Forelimb muscle (tissue), 1 donor: ENCODE measurements around the gene WNK2. TPM values are rescaled to one million over a fixed set of nuclear protein-coding genes. Genes with fewer than 3 reads are reported as not detected.
A peak's percentile ranks its signal among the peaks of the same experiment; 100 is the strongest.

ENCODE experiments used
- DNase-seq: peaks from one replicate; pipeline ENCODE4 v3.0.0-alpha.2; 2013; ENCODE audit warnings: low read depth
- polyA plus RNA-seq: library from polyadenylated mRNA; unstranded; fragments of 120-200 nt; gene quantifications from one replicate; pipeline ENCODE4 v1.2.1, GENCODE V29; 2013; ENCODE audit not compliant: insufficient read length

Gene WNK2
- polyA plus RNA-seq, 1 donor, result 16.4 TPM

DNA sequence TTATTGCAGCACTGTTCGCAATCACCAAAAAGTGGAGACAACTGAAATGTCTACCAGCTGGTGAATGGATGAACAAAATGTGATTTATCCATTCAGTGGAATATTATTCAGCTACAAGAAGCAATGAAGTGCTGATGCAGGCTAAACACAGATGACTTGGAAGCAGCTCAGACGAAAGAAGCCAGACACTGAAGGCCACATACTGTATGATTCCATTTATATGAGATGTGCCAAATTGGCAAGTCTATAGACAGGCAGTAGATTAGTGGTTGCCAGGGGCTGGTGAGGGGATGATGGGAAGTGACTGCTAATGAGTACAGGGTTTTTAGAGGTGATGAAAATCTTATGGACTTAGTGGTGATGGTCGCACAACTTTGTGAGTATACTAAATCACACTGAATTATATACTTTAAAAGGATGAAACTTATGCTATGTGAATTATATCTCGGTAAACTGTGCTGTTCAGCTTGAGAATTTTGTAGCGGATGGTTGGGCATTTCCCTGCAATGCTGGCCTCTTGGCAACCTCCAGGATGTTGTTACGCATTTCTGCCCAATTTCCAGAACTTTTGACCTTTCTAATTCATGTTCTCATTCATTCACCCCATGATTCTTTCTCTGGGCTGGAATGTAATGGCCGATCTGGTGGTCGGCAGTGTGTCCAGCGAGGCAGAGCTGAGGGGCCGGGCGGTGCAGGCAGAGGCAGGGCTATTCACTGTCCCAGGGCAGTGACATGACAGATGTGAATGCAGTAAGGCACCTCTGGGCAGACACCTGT is 22.0 kb upstream of the WNK2 start:
- DNase-seq, result peak; percentile 57

DNA sequence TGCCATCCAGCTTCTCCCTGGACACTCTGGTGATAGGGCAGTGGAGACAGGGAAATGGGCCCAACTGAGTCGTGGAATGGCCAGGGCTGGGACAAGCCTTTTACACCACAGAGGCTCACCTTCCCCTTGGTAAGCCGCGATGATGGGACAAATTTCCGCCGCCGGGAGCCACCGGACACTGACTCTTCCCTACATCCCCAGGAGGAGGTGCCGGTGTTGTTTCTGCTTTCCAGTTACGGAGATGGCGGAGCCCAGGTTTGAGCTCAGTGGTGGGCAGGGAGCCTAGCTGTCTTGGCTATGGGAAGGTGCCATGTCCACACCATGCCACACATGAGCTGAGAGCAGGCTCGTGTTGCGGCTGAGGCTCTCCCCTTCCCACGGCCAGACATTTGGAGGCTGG is 19.9 kb upstream of the WNK2 start:
- DNase-seq, result no peak

DNA sequence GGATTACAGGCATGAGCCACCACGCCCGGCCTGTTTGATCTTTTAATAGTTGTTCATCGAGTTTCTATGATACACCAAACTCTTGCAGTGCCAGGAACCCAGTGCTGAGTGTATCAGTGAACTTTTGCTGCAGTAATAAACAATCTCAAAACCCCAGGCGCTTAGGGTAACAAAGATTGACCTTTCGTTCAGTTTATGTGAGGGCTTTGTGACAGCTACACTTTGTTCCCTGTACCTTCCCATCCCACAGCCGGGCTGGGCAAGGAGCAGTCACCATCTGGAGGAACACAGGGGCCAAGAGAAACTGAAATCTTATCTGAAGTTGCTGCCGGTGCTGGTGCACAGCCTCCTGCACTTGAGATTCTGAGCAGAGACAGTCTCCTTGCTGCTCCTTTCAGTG is 17.2 kb upstream of the WNK2 start:
- no peak for DNase-seq

DNA sequence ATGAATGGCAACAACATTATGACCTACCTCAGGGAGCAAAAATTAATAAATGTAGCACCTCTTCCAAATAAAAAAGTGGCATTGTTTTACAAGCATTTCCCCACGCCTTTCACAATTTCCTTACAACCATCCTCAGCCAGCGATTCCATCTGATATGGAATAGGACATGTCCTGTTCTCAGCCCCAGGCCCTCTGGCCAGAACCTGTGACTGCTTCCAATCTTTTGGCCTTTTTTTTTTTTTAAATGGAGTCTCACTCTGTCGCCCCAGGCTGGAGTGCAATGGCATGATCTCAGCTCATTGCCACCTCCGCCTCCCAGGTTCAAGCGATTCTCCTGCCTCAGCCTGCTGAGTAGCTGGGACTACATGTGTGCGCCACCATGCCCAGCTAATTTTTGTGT is 16.8 kb upstream of the WNK2 start:
- no peak for DNase-seq

DNA sequence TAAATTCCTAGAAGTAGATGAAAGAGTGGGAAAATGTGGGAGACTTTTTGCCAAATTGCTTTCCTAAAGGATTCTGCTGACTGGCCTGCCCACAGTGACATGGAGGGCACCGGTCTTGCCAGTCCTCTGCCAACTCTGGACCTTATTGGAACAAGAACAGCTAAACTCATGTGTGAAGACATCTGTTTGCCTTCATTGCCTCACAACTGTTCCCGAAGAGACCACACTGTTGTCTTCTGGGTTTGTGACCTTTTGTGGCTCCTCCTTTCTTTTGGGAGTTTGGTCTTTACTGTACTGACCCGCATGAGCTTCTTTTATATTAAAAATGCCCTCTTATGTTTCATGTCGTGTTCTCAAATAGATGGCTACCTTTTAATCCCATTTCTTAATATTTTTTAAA is 16.1 kb upstream of the WNK2 start:
- no peak for DNase-seq

DNA sequence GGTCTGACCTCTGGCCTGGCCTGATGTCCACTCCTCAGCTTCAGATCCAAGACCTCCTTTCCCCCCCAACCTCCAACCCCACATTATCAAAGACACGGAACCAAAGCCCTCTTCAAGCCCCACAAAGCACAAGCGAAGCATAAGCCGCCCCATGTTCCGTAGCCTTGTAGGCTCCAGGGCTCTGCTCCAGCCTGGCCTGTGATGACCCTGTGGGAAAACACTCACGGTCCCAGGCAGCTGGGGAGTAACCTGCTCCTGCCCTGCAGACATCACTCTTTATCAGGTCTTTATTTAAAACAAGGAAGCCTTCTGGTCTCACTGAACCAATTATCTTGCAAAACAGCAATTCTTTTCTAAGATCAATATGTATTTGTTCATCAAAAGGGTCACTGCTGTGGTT is 15.4 kb upstream of the WNK2 start:
- no peak for DNase-seq

DNA sequence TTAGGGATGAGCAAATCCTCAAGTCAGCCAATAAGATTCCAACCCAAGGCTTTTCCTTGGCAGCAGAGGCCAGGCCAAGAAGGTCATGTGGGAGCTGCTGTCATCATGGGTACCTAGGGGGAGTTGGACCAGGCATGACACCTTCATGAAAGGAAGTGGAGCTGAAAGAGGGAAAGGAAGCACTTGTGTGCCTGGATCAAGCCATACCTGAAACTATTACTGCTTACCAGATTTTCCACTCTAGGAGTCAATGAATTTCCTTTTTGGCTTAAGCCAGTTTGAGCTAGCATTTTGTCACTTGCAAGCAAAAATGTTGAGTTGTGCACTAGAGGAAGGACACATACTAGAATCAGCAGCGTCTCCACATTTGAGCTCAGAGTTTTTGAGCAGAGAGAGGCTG is 14.5 kb upstream of the WNK2 start:
- no peak for DNase-seq

DNA sequence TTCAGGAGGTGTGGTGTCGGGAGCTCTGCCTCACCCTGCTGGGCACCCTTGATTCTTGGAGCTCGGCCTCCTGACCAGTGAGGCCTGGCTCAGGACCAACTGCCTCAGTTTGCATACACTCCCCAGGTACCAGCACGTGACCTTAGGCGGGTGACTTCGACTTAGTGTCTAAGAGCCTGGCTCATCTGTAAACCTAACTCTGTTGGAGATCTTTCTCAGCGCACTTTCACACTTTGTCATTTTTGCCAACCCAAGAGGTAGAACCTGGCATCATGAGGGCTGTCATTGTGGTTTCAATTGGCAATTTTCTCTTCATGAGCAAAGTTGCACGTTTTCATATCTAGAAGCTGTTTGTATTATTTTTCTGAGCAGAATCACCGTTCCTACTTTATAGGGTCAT is 13.4 kb upstream of the WNK2 start:
- no peak for DNase-seq

DNA sequence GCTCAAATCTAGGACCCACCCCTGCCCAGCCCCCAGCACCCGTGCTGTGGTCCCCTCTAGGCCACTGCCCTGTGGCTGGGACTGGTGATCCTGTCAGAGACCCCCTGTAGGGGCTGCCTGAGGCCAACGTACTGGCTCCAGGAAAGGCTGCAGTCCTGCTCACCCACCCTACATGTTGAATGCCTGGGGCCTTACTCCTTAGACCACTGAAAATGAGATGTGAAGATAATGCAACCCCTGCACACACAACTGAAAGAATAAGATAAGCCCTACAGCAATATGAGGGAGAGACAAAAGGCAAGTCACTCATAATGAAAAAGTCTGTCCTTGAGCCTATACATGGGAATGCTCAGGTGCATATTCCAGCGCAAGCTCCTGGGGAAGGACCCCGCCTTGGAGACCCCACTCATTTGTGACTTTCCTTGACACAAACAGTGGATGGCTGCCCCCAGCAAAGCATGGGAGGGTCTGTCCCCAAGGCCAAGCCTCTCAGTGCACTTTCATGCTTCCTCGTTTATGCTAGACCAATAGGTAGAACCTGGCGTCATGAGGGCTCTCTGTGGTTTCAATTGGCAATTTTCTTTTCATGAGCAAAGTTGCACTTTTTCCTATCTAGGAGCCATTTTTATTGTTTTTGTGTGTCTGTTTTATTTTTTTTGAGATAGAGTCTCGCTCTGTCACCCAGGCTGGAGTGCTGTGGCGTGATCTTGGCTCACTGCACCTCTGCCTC is 12.5 kb upstream of the WNK2 start:
- no peak for DNase-seq

DNA sequence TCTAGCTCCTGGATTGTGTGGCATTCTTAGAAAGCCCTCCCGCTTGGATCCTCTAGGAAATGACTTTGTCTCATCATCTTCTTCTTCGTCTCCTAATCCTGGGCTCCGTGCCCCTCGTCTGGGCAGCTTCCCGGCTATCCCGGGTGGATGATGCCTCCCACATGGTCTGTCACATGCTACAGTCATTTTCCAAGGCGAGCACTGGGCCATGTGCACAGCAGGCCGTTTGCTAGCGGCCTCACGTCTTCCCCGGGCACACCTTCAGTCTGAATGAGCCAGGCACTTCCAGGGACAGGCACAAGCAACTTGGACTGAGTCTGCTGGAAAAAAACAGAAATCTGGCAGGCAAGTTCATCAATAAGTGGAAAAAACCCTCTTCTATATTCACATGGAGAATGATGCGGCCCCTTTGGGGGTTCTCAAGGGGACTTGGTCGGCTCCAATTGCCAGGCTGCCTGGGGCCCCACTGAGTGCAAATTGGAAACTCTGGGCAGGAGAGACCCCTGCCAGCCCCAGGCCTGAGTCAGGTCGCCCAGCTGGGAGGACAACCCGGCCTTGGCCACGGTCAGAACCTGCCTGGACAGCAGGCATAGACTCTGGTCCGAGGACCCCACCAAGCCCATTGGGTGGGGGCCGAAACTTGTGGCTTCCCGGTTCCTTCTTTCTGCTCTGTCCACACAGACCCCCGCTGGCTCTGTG is 11.1 kb upstream of the WNK2 start:
- DNase-seq, result no peak

DNA sequence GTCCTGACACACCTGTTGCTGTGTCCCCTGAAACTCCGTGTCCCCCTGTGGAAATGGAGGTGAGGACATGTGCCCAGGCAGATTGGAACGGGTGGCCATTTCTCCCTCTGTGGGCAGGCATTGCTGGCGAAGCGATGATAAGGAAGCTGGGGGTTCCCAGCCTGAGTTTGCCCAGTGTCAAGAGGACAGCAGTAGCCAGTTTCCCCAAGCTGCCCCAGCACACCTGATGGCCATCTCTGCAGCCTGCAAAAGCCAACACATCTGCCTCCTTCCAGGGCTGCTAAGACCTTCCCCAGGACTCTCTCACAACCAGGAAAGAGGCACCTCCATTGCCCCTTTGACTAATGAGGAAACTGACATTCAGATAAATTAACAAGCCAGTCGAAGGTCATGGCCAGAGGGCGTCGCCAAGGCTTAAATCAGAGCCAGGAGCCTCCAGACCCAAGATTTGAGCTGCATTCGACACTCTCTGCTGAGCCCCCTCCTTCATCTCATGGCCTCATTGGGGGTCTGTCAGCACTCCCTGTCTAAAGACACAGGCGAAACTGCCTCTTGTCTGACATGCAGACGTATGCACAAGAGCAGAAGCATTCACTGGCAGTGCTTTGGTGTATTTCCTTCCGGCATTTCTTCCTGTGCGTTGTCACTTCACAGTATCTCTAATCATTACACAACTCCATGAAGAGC is 10.4 kb upstream of the WNK2 start:
- DNase-seq, result no peak

DNA sequence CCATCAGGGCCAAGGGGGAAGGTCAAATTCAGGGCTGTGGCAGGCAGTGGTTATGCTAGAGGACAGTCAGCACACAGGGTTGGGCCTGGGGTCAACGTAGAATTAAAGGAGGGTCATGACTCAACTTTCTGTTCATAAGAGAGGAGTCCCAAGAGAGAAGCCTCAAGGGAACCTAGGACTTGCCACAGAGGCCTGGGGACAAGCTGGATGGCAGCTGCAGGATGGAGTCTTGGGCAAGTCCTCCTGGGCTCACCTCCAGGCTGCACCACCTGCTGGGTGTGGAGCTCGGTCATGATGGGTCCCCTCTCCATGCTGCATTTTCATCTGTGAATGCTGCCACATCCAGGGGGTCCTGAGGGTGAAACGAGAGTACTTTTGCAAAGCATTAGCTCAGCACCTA is 9.0 kb upstream of the WNK2 start:
- no peak for DNase-seq

DNA sequence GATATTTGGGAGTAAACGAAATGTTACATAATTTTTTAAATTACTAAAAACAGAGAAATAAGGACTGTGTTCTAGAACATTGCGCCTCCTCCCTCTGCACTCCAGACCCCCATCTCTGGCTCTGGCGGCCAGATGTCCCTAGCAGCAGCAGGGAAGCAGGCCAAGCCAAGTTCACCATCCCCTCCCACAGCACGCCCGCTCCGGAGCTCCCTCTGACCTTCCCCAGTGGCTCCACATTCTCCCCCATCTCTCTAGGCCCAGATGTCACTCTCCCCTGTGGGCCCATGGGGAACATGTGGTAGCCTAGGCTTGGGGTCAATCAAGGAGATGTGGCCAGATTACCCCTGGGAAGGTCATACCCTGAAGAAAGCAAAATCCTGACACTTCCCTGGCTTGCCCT is 6.3 kb upstream of the WNK2 start:
- DNase-seq, result no peak

DNA sequence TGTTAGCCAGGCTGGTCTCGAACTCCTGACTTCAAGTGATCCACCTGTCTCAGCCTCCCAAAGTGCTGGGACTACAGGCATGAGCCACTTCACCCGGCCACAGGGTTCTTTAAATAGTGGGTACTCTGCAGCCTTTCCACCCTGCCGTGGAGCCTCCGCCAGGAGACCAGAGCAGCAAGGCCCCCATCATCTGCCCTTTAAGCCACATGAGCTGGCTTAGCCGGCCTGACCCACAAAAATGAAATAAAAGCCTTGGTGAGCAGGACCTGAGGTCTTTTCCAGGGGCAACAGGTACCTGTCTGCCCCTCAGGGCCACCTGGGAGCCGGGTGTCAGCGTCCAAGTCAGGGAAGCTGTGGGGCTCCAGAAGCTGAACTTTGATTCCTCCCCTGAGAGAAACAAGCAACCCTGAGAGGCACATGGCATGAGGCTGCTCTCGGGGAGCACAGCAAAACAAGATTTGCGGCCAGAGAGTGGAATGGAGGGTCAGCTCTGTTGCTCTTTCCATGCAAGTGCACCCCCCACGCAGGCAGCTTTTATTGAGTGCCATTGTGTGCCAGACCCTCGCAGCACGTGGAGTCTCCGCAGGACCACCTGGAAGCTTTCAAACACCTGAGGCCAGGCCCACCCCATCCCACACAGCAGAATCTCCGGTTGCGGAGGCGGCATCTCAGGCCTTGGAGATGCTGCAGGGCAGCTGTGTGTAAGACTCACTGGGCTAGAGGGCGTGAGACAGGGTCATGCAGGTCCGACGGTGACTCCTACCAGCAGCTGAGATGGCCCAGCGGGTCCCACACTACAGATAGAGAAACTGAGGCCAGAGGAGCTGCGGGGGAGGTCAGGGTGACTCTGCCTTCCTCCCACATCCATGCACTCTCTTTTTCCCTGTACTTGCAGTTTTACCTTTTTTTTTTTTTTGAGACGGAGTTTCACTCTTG is 4.8 kb upstream of the WNK2 start:
- no peak for DNase-seq

DNA sequence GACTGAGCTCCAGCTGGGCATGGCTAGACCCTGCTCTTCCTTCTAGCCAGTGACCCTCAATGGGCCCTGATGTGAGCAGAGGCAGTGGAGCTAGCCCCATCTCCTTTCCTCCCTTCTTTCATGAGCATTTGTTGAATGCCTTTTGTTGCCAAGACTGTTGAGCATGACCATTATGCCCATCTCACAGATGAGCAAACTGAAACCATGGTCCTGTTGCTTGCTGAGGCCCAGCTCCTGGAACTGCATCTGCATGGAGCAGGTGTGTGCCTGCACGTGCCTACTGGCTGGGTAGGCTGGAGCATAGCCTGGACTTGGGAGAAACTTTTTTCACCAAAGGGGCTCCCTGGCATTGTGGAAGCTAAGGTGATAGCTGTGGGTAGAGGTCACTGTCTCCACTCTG is 3.0 kb upstream of the WNK2 start:
- no peak for DNase-seq

DNA sequence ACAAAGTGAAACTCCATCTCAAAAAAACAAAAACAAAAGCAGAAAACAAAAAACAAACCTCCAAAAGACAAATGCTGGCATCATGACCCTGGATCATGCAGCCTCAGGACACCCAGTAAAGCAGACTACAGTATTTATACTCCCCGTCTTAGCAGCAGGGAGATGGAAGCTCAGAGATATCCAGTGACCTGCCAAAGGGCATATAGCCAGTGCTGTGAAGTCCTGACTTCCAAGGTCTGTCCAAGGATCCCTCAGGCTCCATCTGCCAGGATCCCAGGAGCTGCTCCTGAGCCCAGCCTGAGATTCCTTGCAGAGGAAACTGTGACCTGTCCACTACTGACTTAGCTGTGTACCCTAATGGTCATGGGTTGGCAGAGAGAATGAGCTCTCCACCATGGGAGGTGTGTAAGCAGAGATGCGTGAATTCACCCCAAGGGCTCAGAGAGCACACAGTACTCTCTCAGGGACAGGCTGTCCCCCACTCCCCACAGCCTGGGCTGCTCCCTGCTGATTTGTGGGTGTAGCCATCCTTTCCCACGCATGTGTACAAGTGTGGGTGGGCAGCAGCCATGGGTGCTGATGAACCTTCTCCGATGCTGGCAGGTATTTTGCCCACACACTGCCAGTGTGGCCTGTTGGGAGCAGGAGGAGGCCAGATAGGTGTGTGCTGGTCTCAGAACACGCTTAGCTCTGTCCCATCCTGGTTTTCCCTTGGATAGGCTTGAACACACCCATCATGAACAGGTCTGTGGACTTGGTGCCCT is 2.1 kb upstream of the WNK2 start:
- DNase-seq, result no peak

DNA sequence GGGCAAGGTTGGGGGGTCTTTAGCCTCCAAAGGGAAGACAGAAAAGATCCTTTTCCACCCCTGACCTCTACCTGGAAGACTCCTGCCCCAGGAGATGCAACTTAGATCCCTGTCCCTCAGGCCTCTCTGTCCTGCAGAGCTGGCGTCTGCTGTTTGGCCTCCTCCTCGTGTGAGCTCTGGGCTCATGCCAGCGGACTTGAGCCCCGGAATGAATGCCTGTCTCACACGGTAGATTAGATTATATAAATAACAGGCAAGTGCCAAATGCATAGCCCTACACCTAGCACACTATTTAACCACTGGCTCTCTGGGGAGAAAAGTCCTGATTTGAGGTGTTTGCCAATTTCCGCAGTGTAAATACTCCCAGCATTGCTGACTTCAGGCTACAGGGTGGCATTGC is 1.4 kb upstream of the WNK2 start:
- no peak for DNase-seq

DNA sequence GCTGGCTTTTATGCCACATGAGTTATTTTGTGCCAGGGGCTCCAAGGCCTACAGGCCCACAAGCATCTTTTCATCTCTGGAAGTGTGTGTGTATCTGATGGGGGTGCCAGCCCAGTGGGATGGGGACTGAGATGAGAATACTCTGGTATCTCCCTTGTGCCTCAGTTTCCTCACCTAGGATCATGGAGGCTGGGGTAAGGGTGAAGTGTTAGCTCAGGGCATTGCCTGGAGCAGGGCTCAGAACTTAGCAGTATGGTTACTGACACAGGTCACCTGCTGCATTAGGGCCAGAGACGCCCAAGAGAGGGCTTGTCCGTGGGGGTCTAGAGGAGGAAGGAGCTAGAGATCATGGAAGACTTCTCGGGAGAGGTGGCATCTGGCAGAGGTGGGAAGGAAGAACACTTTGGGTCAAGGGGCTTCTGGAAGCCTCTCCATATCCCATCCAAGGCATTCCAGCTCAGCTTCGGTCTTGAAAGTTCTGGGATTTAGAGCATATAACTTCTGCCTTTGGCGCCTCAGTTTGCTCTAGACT is 742 bp upstream of the WNK2 start:
- no peak for DNase-seq

DNA sequence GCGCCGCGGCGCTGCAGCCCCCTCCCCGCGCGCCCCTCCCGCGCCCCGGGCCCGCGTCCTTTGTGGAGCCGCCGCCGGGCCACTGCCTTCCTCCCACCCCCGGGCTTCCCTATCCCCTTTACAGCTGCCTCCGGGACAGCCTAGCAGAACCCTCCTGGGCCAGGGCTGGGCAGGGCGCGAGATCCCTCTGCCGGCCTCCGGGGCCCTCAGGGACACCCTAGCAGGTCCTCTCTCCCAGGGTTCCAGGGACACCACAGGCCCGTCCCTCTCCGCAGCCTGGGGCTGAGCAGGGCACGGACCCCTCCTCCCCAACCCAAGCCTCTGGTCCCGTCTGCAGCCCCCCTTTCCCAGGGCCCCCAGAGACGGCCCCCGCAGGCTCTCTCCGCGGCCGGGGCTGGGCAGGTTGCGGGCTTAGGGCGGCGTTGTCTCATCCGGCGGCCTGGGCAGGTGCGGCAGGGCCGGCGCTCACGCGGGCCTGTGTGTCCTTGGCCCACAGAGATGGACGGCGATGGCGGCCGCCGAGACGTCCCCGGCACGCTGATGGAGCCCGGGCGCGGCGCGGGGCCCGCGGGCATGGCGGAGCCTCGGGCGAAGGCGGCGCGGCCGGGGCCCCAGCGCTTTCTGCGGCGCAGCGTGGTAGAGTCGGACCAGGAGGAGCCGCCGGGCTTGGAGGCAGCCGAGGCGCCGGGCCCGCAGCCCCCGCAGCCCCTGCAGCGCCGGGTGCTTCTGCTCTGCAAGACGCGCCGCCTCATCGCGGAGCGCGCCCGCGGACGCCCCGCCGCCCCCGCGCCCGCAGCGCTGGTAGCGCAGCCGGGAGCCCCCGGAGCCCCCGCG is 710 bp downstream of the WNK2 start:
- DNase-seq, result no peak
